ENCODE data around the gene UBASH3A. TPM values are rescaled to one million over a fixed set of nuclear protein-coding genes. Genes with fewer than 3 reads are reported as not detected.
A peak's percentile ranks its signal among the peaks of the same experiment; 100 is the strongest.

UBASH3A gene
- total and polyA plus RNA-seq, 4 donors: 0.58 to 0.88 (median 0.67) TPM

DNA sequence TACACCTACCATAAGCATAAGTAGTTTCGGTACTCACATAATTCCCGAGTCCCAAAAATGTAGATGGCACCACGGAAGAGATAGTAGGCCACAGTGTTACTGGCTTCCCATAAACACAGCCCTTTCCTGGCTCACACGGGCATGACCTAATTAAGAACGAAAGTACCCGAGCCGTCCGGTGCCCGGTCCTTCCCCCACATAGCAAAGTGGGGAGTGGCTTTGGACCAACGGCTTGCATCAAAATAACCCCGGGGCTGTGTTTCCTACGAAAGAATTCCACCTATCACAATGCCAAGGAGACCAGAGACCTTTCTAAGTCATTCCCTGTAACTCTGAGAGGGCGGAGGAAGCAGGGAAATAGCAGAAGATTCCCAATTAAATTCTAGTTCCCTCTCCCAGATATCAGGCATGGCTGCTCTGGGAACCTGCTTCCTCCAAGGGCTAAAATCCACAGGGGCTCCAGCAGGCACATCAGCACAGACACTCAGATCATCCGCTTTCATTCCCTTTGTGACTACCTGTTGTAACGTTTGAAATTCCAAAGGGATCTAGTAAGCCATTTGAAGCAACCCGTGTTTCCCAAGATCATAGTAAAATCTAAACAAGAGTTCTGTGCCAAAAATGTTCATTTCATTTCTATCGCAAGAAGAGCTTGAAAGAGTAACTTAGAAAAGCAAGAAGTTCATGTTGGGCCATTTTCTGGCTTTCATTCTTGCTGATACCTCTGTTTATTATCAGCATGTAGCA lies 7.6 kb upstream of the UBASH3A start, which contains the start of gene TMPRSS3:
Gene TMPRSS3, minus strand, starts transcription at position 148 of the 747 bp plus-strand sequence. CDS start 635 bp downstream, outside the sequence.
- peaks cover 0 to 2% (median 0%) of the 10 kb centered on the region in 3 donors for H3K27me3 ChIP-seq (ENCODE audit: control insufficient read depth in 3 of 3, insufficient read depth in 3 of 3, low read length in 2 of 3)
- 53 to 78% methylated on average over 17 of the region's 17 CpGs for WGBS, 2 donors
- H3K9ac ChIP-seq (ENCODE audit: insufficient read depth in 1 of 2, low read length in 2 of 2): no peak within 1 kb of the TSS
- H3K36me3 ChIP-seq (ENCODE audit: control insufficient read depth in 4 of 4, insufficient read depth in 4 of 4, low read length in 4 of 4): no peaks in the 10 kb centered on the region
- H3K9me3 ChIP-seq (ENCODE audit: control insufficient read depth in 4 of 4, insufficient read depth in 3 of 4, low read length in 3 of 4): no peaks in the 10 kb centered on the region
- no peak for TF ChIP-seq CTCF (IDR thresholded peaks at IDR 0.05; ENCODE audit: control extremely low read depth, extremely low read depth)
- H3K4me1 ChIP-seq (ENCODE audit: control insufficient read depth in 5 of 5, insufficient read depth in 5 of 5, low read length in 5 of 5): peaks cover 0 to 11% (median 0%) of the 10 kb centered on the region in 5 donors
- H3K4me3 ChIP-seq: no peak within 1 kb of the TSS
- DNase-seq: no peak
- H3K27ac ChIP-seq (ENCODE audit: low read depth in 1 of 2, low read length in 1 of 2): peak within 1 kb of the TSS in 1 of 2 donors; percentile 74
- no peak for ATAC-seq (ENCODE audit: insufficient read depth, low FRiP score)

GRCh38 chr21:42396799-42397745 lies 6.6 kb upstream of the UBASH3A start:
- DNase-seq (no peak), ATAC-seq (ENCODE audit: insufficient read depth, low FRiP score) (no peak)
- Histone ChIP-seq H3K4me1 (ENCODE audit: control insufficient read depth in 5 of 5, insufficient read depth in 5 of 5, low read length in 5 of 5) (peaks cover 0 to 11% (median 0%) of the 10 kb centered on the region in 5 donors), H3K36me3 (ENCODE audit: control insufficient read depth in 4 of 4, insufficient read depth in 4 of 4, low read length in 4 of 4) (no peaks in the 10 kb centered on the region), H3K9ac (ENCODE audit: insufficient read depth in 1 of 2, low read length in 2 of 2) (no peak overlapping the region), H3K27me3 (ENCODE audit: control insufficient read depth in 3 of 3, insufficient read depth in 3 of 3, low read length in 2 of 3) (no peaks in the 10 kb centered on the region), H3K27ac (ENCODE audit: low read depth in 1 of 2, low read length in 1 of 2) (no peak overlapping the region), H3K4me3 (no peak overlapping the region), H3K9me3 (ENCODE audit: control insufficient read depth in 4 of 4, insufficient read depth in 3 of 4, low read length in 3 of 4) (peaks cover 0 to 3% (median 0%) of the 10 kb centered on the region in 4 donors)
- 91 to 93% methylated on average over 19 of the region's 19 CpGs for WGBS, 2 donors
- no peak for TF ChIP-seq CTCF (IDR thresholded peaks at IDR 0.05; ENCODE audit: control extremely low read depth, extremely low read depth)

DNA sequence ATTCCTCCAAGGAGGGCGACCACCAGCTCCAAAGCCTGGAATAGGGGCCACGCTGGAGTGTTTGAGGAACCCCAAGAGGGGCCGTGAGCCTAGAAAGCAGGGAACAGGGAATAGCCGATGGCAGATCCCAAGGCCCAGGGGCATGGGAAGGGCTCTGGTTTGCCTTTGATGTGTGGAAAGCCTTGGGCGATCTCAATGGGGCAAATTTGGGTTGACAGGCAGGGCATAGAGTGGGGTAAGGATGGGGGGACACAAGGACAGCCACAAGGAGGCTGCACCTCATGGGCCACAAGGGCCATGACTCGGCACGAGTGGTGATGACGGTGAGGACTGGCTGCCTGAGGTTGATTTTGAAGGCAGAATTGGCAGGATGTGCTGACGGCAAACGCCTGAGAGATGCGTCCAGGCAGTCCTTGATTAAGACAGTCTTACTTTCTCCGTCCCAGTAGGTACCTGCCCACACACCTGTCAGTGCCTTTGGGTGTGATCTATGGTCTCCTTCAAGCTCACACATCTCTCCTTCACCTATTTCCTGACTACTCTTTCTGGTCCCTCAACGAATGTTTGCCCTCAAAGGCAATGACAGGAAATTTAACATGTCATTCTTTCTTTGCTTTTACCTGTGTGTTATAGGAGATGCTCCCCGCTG lies 5.8 kb upstream of the UBASH3A start:
- no peak for TF ChIP-seq CTCF (IDR thresholded peaks at IDR 0.05; ENCODE audit: control extremely low read depth, extremely low read depth)
- H3K36me3 ChIP-seq (ENCODE audit: control insufficient read depth in 4 of 4, insufficient read depth in 4 of 4, low read length in 4 of 4): no peaks in the 10 kb centered on the region
- DNase-seq: no peak
- H3K9me3 ChIP-seq (ENCODE audit: control insufficient read depth in 4 of 4, insufficient read depth in 3 of 4, low read length in 3 of 4): peaks cover 0 to 3% (median 0%) of the 10 kb centered on the region in 4 donors
- no peak for ATAC-seq (ENCODE audit: insufficient read depth, low FRiP score)
- H3K4me3 ChIP-seq: no peak overlapping the region
- H3K4me1 ChIP-seq (ENCODE audit: control insufficient read depth in 5 of 5, insufficient read depth in 5 of 5, low read length in 5 of 5): peaks cover 0 to 9% (median 0%) of the 10 kb centered on the region in 5 donors
- no peak overlapping the region for H3K9ac ChIP-seq (ENCODE audit: insufficient read depth in 1 of 2, low read length in 2 of 2)
- no peaks in the 10 kb centered on the region for H3K27me3 ChIP-seq (ENCODE audit: control insufficient read depth in 3 of 3, insufficient read depth in 3 of 3, low read length in 2 of 3)
- H3K27ac ChIP-seq (ENCODE audit: low read depth in 1 of 2, low read length in 1 of 2): no peak overlapping the region
- 91 to 94% methylated on average over 14 of the region's 14 CpGs for whole genome bisulfite sequencing, 2 donors
